Tibial artery (tissue), 4 donors: ENCODE results near the gene ERC2.

Experiments
- DNase-seq, 2 donors: peaks; one replicate each; pipeline ENCODE4 v3.0.0-alpha.2; 2019
- H3K27ac ChIP-seq, 2 donors: fragments of 200-600 bp; sonication (generic) in 1 of 2; 1 replicate in 1 of 2; 2 replicates in 1 of 2; pipeline ENCODE4 v1.5.1; 2018 to 2019; ENCODE audit warnings: mild to moderate bottlenecking in 1 of 2
- H3K27me3 ChIP-seq, 2 donors: fragments of 200-600 bp; sonication (generic) in 1 of 2; one replicate each; pipeline versions ENCODE4 v1.5.1 to v1.6.0; 2016 to 2019
- H3K36me3 ChIP-seq, 3 donors: fragments of 200-600 bp; sonication (generic) in 2 of 3; one replicate each; pipeline ENCODE4 v1.5.1; 2016 to 2019; ENCODE audit warnings: mild to moderate bottlenecking in 2 of 3
- H3K4me1 ChIP-seq, 4 donors: fragments of 200-600 bp; sonication (generic) in 2 of 4; 1 replicate in 3 of 4; 2 replicates in 1 of 4; pipeline ENCODE4 v1.5.1; 2016 to 2019
- H3K4me3 ChIP-seq, 2 donors: fragments of 200-600 bp; sonication (generic) in 1 of 2; 1 replicate in 1 of 2; 2 replicates in 1 of 2; pipeline ENCODE4 v1.5.1; 2018 to 2019; ENCODE audit warnings: mild to moderate bottlenecking in 2 of 2
- H3K9me3 ChIP-seq, 3 donors: fragments of 200-600 bp; sonication (generic) in 1 of 3; one replicate each; pipeline ENCODE4 v1.5.1; 2016 to 2019
- CTCF ChIP-seq, 2 experiments: fragments of 200-600 bp in 1 of 2; fragments of 450-650 bp in 1 of 2; IDR thresholded peaks; one replicate each; pipeline ENCODE4 v1.5.1; 2017 to 2019; ENCODE audit warnings: antibody characterized with exemption in 2 of 2, mild to moderate bottlenecking in 1 of 2, moderate library complexity in 1 of 2
- intact Hi-C: fragments of 100-400 bp; cut with DNase I; formaldehyde crosslinking; loops from one replicate; pipeline ENCODE4 v1.15.0; 2023; ENCODE audit warnings: low total_unique reads

The ERC2 gene

GRCh38 chr3:56207922-56208321 lies 260.3 kb downstream of the ERC2 start:
- no peak overlapping the region for H3K27ac ChIP-seq
- DNase-seq = no peak
- no peak for TF ChIP-seq CTCF (IDR thresholded peaks at IDR 0.05)
- no peaks in the 10 kb centered on the region for H3K4me1 ChIP-seq
- no peak overlapping the region for H3K4me3 ChIP-seq
- no peaks in the 10 kb centered on the region for H3K36me3 ChIP-seq
- H3K27me3 ChIP-seq = no peaks in the 10 kb centered on the region
- peaks cover 0 to 3% (median 0%) of the 10 kb centered on the region in 3 donors for H3K9me3 ChIP-seq
- intact Hi-C loops = no loop called here

GRCh38 chr3:56205406-56205805 lies 262.9 kb downstream of the ERC2 start:
- DNase-seq = no peak
- H3K4me1 ChIP-seq = no peaks in the 10 kb centered on the region
- intact Hi-C loops = no loop called here
- H3K27ac ChIP-seq = no peak overlapping the region
- H3K27me3 ChIP-seq = no peaks in the 10 kb centered on the region
- no peaks in the 10 kb centered on the region for H3K9me3 ChIP-seq
- H3K4me3 ChIP-seq = no peak overlapping the region
- no peak for TF ChIP-seq CTCF (IDR thresholded peaks at IDR 0.05)
- no peaks in the 10 kb centered on the region for H3K36me3 ChIP-seq

GRCh38 chr3:56202997-56203396 lies 265.3 kb downstream of the ERC2 start:
- no peaks in the 10 kb centered on the region for H3K27me3 ChIP-seq
- no peak for DNase-seq
- H3K9me3 ChIP-seq = no peaks in the 10 kb centered on the region
- H3K36me3 ChIP-seq = no peaks in the 10 kb centered on the region
- H3K4me3 ChIP-seq = no peak overlapping the region
- H3K27ac ChIP-seq = no peak overlapping the region
- TF ChIP-seq CTCF (IDR thresholded peaks at IDR 0.05) = no peak
- no peaks in the 10 kb centered on the region for H3K4me1 ChIP-seq
- intact Hi-C loops = no loop called here

GRCh38 chr3:56201407-56201806 lies 266.9 kb downstream of the ERC2 start:
- intact Hi-C loops = no loop called here
- DNase-seq = no peak

GRCh38 chr3:56200251-56200650 lies 268.0 kb downstream of the ERC2 start:
- Histone ChIP-seq H3K4me3 (no peak overlapping the region), H3K36me3 (no peaks in the 10 kb centered on the region), H3K9me3 (no peaks in the 10 kb centered on the region), H3K4me1 (no peaks in the 10 kb centered on the region), H3K27me3 (no peaks in the 10 kb centered on the region), H3K27ac (no peak overlapping the region)
- TF ChIP-seq CTCF (IDR thresholded peaks at IDR 0.05) = no peak
- DNase-seq = no peak
- intact Hi-C loops = no loop called here

More at GRCh38 chr3:56201407-56201806, 266.9 kb downstream of the ERC2 start:
- Histone ChIP-seq H3K9me3 (no peaks in the 10 kb centered on the region), H3K36me3 (no peaks in the 10 kb centered on the region), H3K27ac (no peak overlapping the region), H3K27me3 (no peaks in the 10 kb centered on the region), H3K4me1 (no peaks in the 10 kb centered on the region), H3K4me3 (no peak overlapping the region)
- no peak for TF ChIP-seq CTCF (IDR thresholded peaks at IDR 0.05)

- DNase-seq = no peak
- Histone ChIP-seq H3K4me1 (no peaks in the 10 kb centered on the region), H3K36me3 (no peaks in the 10 kb centered on the region), H3K27ac (no peak overlapping the region), H3K27me3 (no peaks in the 10 kb centered on the region), H3K9me3 (no peaks in the 10 kb centered on the region), H3K4me3 (no peak overlapping the region)
- intact Hi-C loops = no loop called here
- TF ChIP-seq CTCF (IDR thresholded peaks at IDR 0.05) = no peak
Measured at GRCh38 chr3:56197991-56198390, 270.3 kb downstream of the ERC2 start.
